DND-41 (cell line): ENCODE results near the gene HNRNPLL.
"Not testable (repeated sequence)": the region's sequence is repeated elsewhere in the genome, so short reads cannot be mapped to it uniquely, and the experiment has no call there.

Experiments used
- ATAC-seq: fragments of 200-7000 bp; cut with Tn5 transposase; 3 replicates; pipeline ENCODE4 v1.9.1; 2021; ENCODE audit warnings: low read depth; ENCODE audit not compliant: insufficient read depth
- DNase-seq: peaks from one replicate; pipeline ENCODE4 v3.0.0-alpha.2; 2020
- H2AFZ ChIP-seq: 2 replicates; pipeline ENCODE4 v1.6.0; 2012; ENCODE audit warnings: low read depth, low read length
- H3K27ac ChIP-seq: 2 replicates; pipeline ENCODE4 v1.5.1; 2012; ENCODE audit warnings: low read length, inconsistent platforms
- H3K27me3 ChIP-seq: fragments of 200-600 bp; sonication (generic); 2 replicates; pipeline ENCODE4 v1.6.0; 2012; ENCODE audit warnings: low read length, mild to moderate bottlenecking, inconsistent platforms; ENCODE audit not compliant: insufficient read depth, poor library complexity
- H3K36me3 ChIP-seq: 2 replicates; pipeline ENCODE4 v1.5.1; 2012; ENCODE audit warnings: low read length, inconsistent platforms; ENCODE audit not compliant: insufficient read depth
- H3K4me1 ChIP-seq: 2 replicates; pipeline ENCODE4 v1.5.1; 2012; ENCODE audit warnings: mild to moderate bottlenecking, low read length; ENCODE audit not compliant: insufficient read depth
- H3K4me2 ChIP-seq: 2 replicates; pipeline ENCODE4 v1.6.0; 2012; ENCODE audit warnings: mild to moderate bottlenecking, moderate library complexity, low read length, inconsistent platforms; ENCODE audit not compliant: insufficient read depth
- H3K4me3 ChIP-seq, 2 experiments: fragments of 200-600 bp in 1 of 2; shearing (Covaris generic) in 1 of 2; 2 replicates each; pipeline ENCODE4 v1.5.1; 2012 to 2016; ENCODE audit warnings: inconsistent platforms in 2 of 2, low read length in 2 of 2, mild to moderate bottlenecking in 2 of 2, low read depth in 1 of 2, moderate library complexity in 1 of 2
- H3K79me2 ChIP-seq: 2 replicates; pipeline ENCODE4 v1.6.0; 2012; ENCODE audit warnings: low read length, inconsistent platforms; ENCODE audit not compliant: insufficient read depth
- H3K9ac ChIP-seq: 2 replicates; pipeline ENCODE4 v1.6.0; 2012; ENCODE audit warnings: low read depth, mild to moderate bottlenecking, inconsistent platforms, low read length, moderate library complexity
- H3K9me3 ChIP-seq: 2 replicates; pipeline ENCODE4 v1.5.1; 2012; ENCODE audit warnings: low read length, moderate library complexity, mild to moderate bottlenecking, inconsistent platforms; ENCODE audit not compliant: insufficient read depth, severe bottlenecking
- H4K20me1 ChIP-seq: 2 replicates; pipeline ENCODE4 v1.6.0; 2012; ENCODE audit warnings: low read length; ENCODE audit not compliant: insufficient read depth
- CTCF ChIP-seq: IDR thresholded peaks from 2 replicates; pipeline ENCODE4 v1.5.1; 2012; ENCODE audit warnings: borderline replicate concordance, low read length, moderate library complexity, mild to moderate bottlenecking; ENCODE audit not compliant: poor library complexity, severe bottlenecking; ENCODE audit errors: extremely low read depth
- EZH2 ChIP-seq: IDR thresholded peaks from 3 replicates; pipeline ENCODE4 v1.6.1; 2012; ENCODE audit warnings: borderline replicate concordance, low read depth, mild to moderate bottlenecking, moderate library complexity, low read length, inconsistent platforms; ENCODE audit not compliant: severe bottlenecking

Gene HNRNPLL

GRCh38 chr2:38643021-38643671, 40.4 kb upstream of the HNRNPLL start:
- Histone ChIP-seq H3K9ac (peak overlapping the region; percentile 46), H3K27me3 (no peaks in the 10 kb centered on the region), H3K9me3 (no peaks in the 10 kb centered on the region), H3K4me2 (peak overlapping the region; percentile 40), H2AFZ (peak overlapping the region; percentile 10), H4K20me1 (no peaks in the 10 kb centered on the region), H3K79me2 (no peaks in the 10 kb centered on the region), H3K4me1 (peaks cover 39% of the 10 kb centered on the region), H3K27ac (peak overlapping the region; percentile 85), H3K36me3 (no peaks in the 10 kb centered on the region), H3K4me3 (no peak overlapping the region)
- no peak for TF ChIP-seq CTCF
- TF ChIP-seq EZH2 = no peak
- DNase-seq = no peak
- ATAC-seq = no peak; the same call in 2 of the 3 replicates

- H3K79me2 ChIP-seq, H4K20me1 ChIP-seq, ATAC-seq, H3K27me3 ChIP-seq, DNase-seq, H3K4me3 ChIP-seq, H3K9ac ChIP-seq, H3K4me2 ChIP-seq, H3K9me3 ChIP-seq, H3K36me3 ChIP-seq: not testable (repeated sequence)
- peak overlapping the region; percentile 46; the same call in 1 of the 2 replicates for H2AFZ ChIP-seq
- peaks cover 34% of the 10 kb centered on the region for H3K4me1 ChIP-seq
- H3K27ac ChIP-seq = peak overlapping the region; percentile 85
Measured at GRCh38 chr2:38642373-38643017, 39.8 kb upstream of the HNRNPLL start.

- H3K4me1 ChIP-seq = peaks cover 22% of the 10 kb centered on the region
Measured at GRCh38 chr2:38636069-38636468, 33.3 kb upstream of the HNRNPLL start.

More at GRCh38 chr2:38636069-38636468, 33.3 kb upstream of the HNRNPLL start:
- no peaks in the 10 kb centered on the region for H3K27me3 ChIP-seq
- no peaks in the 10 kb centered on the region for H3K36me3 ChIP-seq
- H4K20me1 ChIP-seq = no peaks in the 10 kb centered on the region
- no peak for DNase-seq
- ATAC-seq = no peak
- H3K27ac ChIP-seq = no peak overlapping the region
- H3K9me3 ChIP-seq = no peaks in the 10 kb centered on the region
- H3K4me3 ChIP-seq = no peak overlapping the region
- TF ChIP-seq CTCF = no peak
- no peak for TF ChIP-seq EZH2
- H3K9ac ChIP-seq = no peak overlapping the region
- no peak overlapping the region for H2AFZ ChIP-seq
- no peaks in the 10 kb centered on the region for H3K79me2 ChIP-seq
- H3K4me2 ChIP-seq = no peak overlapping the region
